WTC11 (cell line): ENCODE results near the gene TRIM45. TPM values are rescaled to one million over a fixed set of nuclear protein-coding genes. Genes with fewer than 3 reads are reported as not detected.
A peak's percentile ranks its signal among the peaks of the same experiment; 100 is the strongest.

Source experiments
- ATAC-seq: fragments of 200-7000 bp; cut with Tn5 transposase; 2 replicates; pipeline ENCODE4 v1.10.0; 2021; ENCODE audit warnings: mild to moderate bottlenecking, moderate library complexity
- CTCF ChIA-PET: fragments of 300-600 bp; sonication (Branson Sonifier 250); formaldehyde crosslinking; loops from one replicate; lab custom pipeline; 2021; ENCODE audit warnings: antibody characterized with exemption; lab: Charles Lee
- POLR2A ChIA-PET: fragments of 350-600 bp; sonication (Branson Sonifier 250); formaldehyde crosslinking; loops from one replicate; lab custom pipeline; 2021; ENCODE audit warnings: antibody characterized with exemption; lab: Charles Lee
- DNase-seq: peaks from one replicate; pipeline ENCODE4 v3.0.0; 2021; ENCODE audit warnings: low spot score
- H3K27ac Mint-ChIP-seq: 2 replicates; pipeline ENCODE4 v1.8.0; 2021; ENCODE audit warnings: mixed read lengths
- H3K27me3 Mint-ChIP-seq: 2 replicates; pipeline ENCODE4 v1.8.0; 2021; ENCODE audit warnings: low read depth, mild to moderate bottlenecking, moderate library complexity, mixed read lengths
- H3K36me3 Mint-ChIP-seq: 2 replicates; pipeline ENCODE4 v1.8.0; 2021; ENCODE audit warnings: mixed read lengths
- H3K4me1 Mint-ChIP-seq: 2 replicates; pipeline ENCODE4 v1.8.0; 2022; ENCODE audit warnings: mixed read lengths
- H3K4me3 Mint-ChIP-seq: 2 replicates; pipeline ENCODE4 v1.8.0; 2021; ENCODE audit warnings: mild to moderate bottlenecking, moderate library complexity, mixed read lengths
- H3K9me3 Mint-ChIP-seq: 2 replicates; pipeline ENCODE4 v1.8.0; 2021; ENCODE audit warnings: mixed read lengths
- ATF2 ChIP-seq: sonication (generic); formaldehyde crosslinking; IDR thresholded peaks from 2 replicates; pipeline ENCODE4 v1.8.1; 2022; ENCODE audit warnings: low read depth, missing genetic modification reagents, borderline replicate concordance
- CTCF ChIP-seq: fragments of 200-600 bp; IDR thresholded peaks from 2 replicates; pipeline ENCODE4 v1.8.0; 2022; ENCODE audit warnings: antibody characterized with exemption
- FOXP1 ChIP-seq: sonication (generic); formaldehyde crosslinking; IDR thresholded peaks from 2 replicates; pipeline ENCODE4 v1.8.0; 2022; ENCODE audit warnings: missing genetic modification reagents, mild to moderate bottlenecking, moderate library complexity, borderline replicate concordance
- GTF2I ChIP-seq: fragments of 250-450 bp; sonication (Bioruptor Pico); conservative IDR thresholded peaks from 2 replicates; pipeline ENCODE4 v1.4.0; 2021; ENCODE audit warnings: mild to moderate bottlenecking
- MYBL2 ChIP-seq: sonication (generic); formaldehyde crosslinking; IDR thresholded peaks from 2 replicates; pipeline ENCODE4 v1.8.1; 2023; ENCODE audit warnings: mild to moderate bottlenecking, moderate library complexity, missing genetic modification reagents
- NFE2L1 ChIP-seq: sonication (generic); formaldehyde crosslinking; IDR thresholded peaks from 2 replicates; pipeline ENCODE4 v1.8.1; 2023; ENCODE audit warnings: missing genetic modification reagents
- STAT6 ChIP-seq: sonication (generic); formaldehyde crosslinking; conservative IDR thresholded peaks from 2 replicates; pipeline ENCODE4 v1.8.1; 2023; ENCODE audit warnings: mild to moderate bottlenecking, low read depth, missing genetic modification reagents, moderate library complexity
- ZNF138 ChIP-seq: sonication (generic); formaldehyde crosslinking; conservative IDR thresholded peaks from 2 replicates; pipeline ENCODE4 v1.8.1; 2022; ENCODE audit warnings: mild to moderate bottlenecking, moderate library complexity, missing genetic modification reagents
- ZNF281 ChIP-seq: sonication (generic); formaldehyde crosslinking; IDR thresholded peaks from 2 replicates; pipeline ENCODE4 v1.8.0; 2023; ENCODE audit warnings: mild to moderate bottlenecking, missing genetic modification reagents
- ZNF425 ChIP-seq: fragments of 250-450 bp; sonication (Bioruptor Pico); conservative IDR thresholded peaks from 2 replicates; pipeline ENCODE4 v1.9.0; 2021; ENCODE audit warnings: mild to moderate bottlenecking
- ZSCAN18 ChIP-seq: fragments of 250-450 bp; sonication (Bioruptor Pico); IDR thresholded peaks from 2 replicates; pipeline ENCODE4 v2.1.2; 2022; ENCODE audit warnings: mild to moderate bottlenecking, moderate library complexity
- total RNA-seq: library from RNA; stranded (reverse); gene quantifications from 3 replicates; pipeline ENCODE4 v1.2.3, GENCODE V29; 2021

TRIM45 gene
- total RNA-seq, 1 experiment from 2014 or later, result 11.8 TPM

GRCh38 chr1:117068580-117068979 is 53.0 kb downstream of the TRIM45 start (continued):
- no peak for TF ChIP-seq ATF2 (CRISPR knock-in tag)
- no peak for TF ChIP-seq STAT6 (CRISPR knock-in tag)
- TF ChIP-seq ZSCAN18, result no peak
- TF ChIP-seq FOXP1, result no peak
- no peak for TF ChIP-seq MYBL2 (CRISPR knock-in tag)
- TF ChIP-seq GTF2I, result no peak
- TF ChIP-seq ZNF281 (CRISPR knock-in tag), result no peak

- peak; percentile 88 for ATAC-seq
- ChIA-PET POLR2A (no interaction called here), CTCF (interaction anchor here (0.6 to 2.1 kb wide), 12 partner anchors 11 to 472 kb away, joined by 3 to 29 read pairs (median 4); no protein-coding TSS in a partner anchor)
- no peaks in the 10 kb centered on the region for H3K9me3 Mint-ChIP-seq
- peaks cover 48% of the 10 kb centered on the region for H3K36me3 Mint-ChIP-seq
- peak; percentile 57 for TF ChIP-seq CTCF
- no peak for TF ChIP-seq ZNF425
- no peak for TF ChIP-seq ZNF138 (CRISPR knock-in tag)
- no peak for TF ChIP-seq NFE2L1 (CRISPR knock-in tag)
- H3K27me3 Mint-ChIP-seq, result no peaks in the 10 kb centered on the region
- 0 out of 2 replicates have a peak overlapping the region, but pooled peaks have one; percentile 50 for H3K27ac Mint-ChIP-seq
- no peaks in the 10 kb centered on the region for H3K4me1 Mint-ChIP-seq
- peak; percentile 30 for DNase-seq
- no peak overlapping the region for H3K4me3 Mint-ChIP-seq
These were observed 53.8 kb downstream of the TRIM45 start for GRCh38 chr1:117067533-117068370.
